HEK293T (cell line): ENCODE measurements around the gene FGFR2.

Experiments used
- ARNT ChIP-seq: fragments of 450-650 bp; IDR thresholded peaks from 2 replicates; pipeline ENCODE4 v1.6.1; 2017; ENCODE audit warnings: mild to moderate bottlenecking
- BHLHE40 ChIP-seq: fragments of 450-650 bp; IDR thresholded peaks from 2 replicates; pipeline ENCODE4 v1.6.1; 2016; ENCODE audit warnings: mild to moderate bottlenecking, moderate library complexity, borderline replicate concordance
- ELF4 ChIP-seq: fragments of 450-650 bp; IDR thresholded peaks from 2 replicates; pipeline ENCODE4 v1.6.1; 2017; ENCODE audit warnings: antibody characterized with exemption
- FOXK2 ChIP-seq: fragments of 450-650 bp; IDR thresholded peaks from 2 replicates; pipeline ENCODE4 v1.6.1; 2016; ENCODE audit warnings: mild to moderate bottlenecking
- FOXM1 ChIP-seq: fragments of 450-650 bp; IDR thresholded peaks from 2 replicates; pipeline ENCODE4 v1.6.1; 2017; ENCODE audit warnings: mild to moderate bottlenecking, borderline replicate concordance
- LEF1 ChIP-seq: fragments of 450-650 bp; IDR thresholded peaks from 2 replicates; pipeline ENCODE4 v1.6.1; 2017; ENCODE audit warnings: mild to moderate bottlenecking, borderline replicate concordance
- NFRKB ChIP-seq: fragments of 450-650 bp; IDR thresholded peaks from 2 replicates; pipeline ENCODE4 v1.6.1; 2016; ENCODE audit warnings: mild to moderate bottlenecking, moderate library complexity
- PKNOX1 ChIP-seq: fragments of 450-650 bp; IDR thresholded peaks from 2 replicates; pipeline ENCODE4 v1.6.1; 2016
- SP1 ChIP-seq: fragments of 450-650 bp; IDR thresholded peaks from 2 replicates; pipeline ENCODE4 v1.6.1; 2017
- SUZ12 ChIP-seq: fragments of 450-650 bp; IDR thresholded peaks from 2 replicates; pipeline ENCODE4 v1.6.1; 2016; ENCODE audit warnings: mild to moderate bottlenecking

- TF ChIP-seq SP1 (no peak), FOXK2 (no peak), SUZ12 (no peak), ELF4 (no peak), BHLHE40 (no peak), FOXM1 (no peak), NFRKB (no peak), LEF1 (no peak), PKNOX1 (no peak), ARNT (no peak)
Measured at GRCh38 chr10:121509112-121509511, 89.1 kb downstream of the FGFR2 start.
